NB4 (cell line): ENCODE measurements around the gene ZMPSTE24.
"Not testable (repeated sequence)": the region's sequence is repeated elsewhere in the genome, so short reads cannot be mapped to it uniquely, and the experiment has no call there.

Experiments
- DNase-seq: peaks from one replicate; pipeline ENCODE4 v3.0.0; 2010; ENCODE audit warnings: low read depth
- H3K4me3 ChIP-seq: one replicate; pipeline ENCODE4 v1.5.1; 2011; ENCODE audit warnings: mild to moderate bottlenecking, low read depth, low read length, moderate library complexity
- MYC ChIP-seq: IDR thresholded peaks from 2 replicates; pipeline ENCODE4 v1.6.1; 2011; ENCODE audit warnings: low read depth, low read length
- POLR2A ChIP-seq: IDR thresholded peaks from 2 replicates; pipeline ENCODE4 v1.6.1; 2011; ENCODE audit warnings: mild to moderate bottlenecking; ENCODE audit not compliant: insufficient read length; ENCODE audit errors: extremely low read depth
- TF ChIP-seq, protein P1 (sequence below): IDR thresholded peaks from 2 replicates; pipeline ENCODE4 v1.6.1; 2011; ENCODE audit warnings: low read depth, low read length
- TF ChIP-seq, protein P2 (sequence below): IDR thresholded peaks from one replicate; pipeline ENCODE4 v1.5.1; 2012; ENCODE audit warnings: low read depth, low read length

Gene ZMPSTE24

DNA sequence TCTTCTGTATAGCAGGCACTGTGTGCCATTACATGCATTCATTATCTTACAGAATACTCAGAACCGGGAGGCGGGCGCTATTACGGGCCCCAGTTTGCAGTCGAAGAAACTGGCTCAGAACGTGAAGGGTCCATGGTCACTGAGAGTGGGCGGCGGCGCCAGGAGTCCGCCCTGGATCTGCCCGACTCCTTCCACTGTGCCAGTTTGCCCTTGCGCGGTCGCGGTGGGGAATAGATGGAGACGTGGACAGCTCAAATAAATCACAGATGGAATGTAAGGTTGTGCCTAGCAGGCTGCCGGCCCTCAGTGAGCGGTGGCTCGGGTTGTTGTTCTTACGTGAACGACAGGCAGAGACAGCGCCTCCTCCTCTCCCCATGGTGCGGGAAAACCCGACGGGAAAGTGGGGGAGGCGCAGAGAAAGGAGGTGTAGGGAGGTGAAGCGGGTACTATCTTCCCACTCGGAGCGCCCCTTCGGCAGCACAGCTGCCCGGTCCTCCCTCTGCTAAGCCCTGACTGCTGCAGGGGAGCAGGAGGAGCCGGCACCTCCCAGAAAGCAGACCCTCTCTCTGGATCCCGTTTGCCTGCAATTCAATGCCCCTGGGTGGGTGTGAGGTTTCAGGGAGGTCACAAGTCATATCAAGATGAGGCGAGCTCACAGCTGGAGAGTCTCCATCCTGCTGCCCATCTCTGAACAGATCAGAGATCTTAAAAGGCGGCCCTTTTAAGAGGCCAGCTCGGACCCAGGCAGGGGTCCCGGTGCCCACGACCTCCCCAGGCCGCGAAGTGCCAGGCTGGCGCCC is 58.0 kb downstream of the ZMPSTE24 start:
- DNase-seq: peak; percentile 47
- TF ChIP-seq MYC (no peak), POLR2A (no peak)
- TF ChIP-seq, protein P1, sequence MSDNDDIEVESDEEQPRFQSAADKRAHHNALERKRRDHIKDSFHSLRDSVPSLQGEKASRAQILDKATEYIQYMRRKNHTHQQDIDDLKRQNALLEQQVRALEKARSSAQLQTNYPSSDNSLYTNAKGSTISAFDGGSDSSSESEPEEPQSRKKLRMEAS: no peak
- TF ChIP-seq, protein P2, sequence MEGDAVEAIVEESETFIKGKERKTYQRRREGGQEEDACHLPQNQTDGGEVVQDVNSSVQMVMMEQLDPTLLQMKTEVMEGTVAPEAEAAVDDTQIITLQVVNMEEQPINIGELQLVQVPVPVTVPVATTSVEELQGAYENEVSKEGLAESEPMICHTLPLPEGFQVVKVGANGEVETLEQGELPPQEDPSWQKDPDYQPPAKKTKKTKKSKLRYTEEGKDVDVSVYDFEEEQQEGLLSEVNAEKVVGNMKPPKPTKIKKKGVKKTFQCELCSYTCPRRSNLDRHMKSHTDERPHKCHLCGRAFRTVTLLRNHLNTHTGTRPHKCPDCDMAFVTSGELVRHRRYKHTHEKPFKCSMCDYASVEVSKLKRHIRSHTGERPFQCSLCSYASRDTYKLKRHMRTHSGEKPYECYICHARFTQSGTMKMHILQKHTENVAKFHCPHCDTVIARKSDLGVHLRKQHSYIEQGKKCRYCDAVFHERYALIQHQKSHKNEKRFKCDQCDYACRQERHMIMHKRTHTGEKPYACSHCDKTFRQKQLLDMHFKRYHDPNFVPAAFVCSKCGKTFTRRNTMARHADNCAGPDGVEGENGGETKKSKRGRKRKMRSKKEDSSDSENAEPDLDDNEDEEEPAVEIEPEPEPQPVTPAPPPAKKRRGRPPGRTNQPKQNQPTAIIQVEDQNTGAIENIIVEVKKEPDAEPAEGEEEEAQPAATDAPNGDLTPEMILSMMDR: no peak
- peak overlapping the region; percentile 14 for H3K4me3 ChIP-seq

DNA sequence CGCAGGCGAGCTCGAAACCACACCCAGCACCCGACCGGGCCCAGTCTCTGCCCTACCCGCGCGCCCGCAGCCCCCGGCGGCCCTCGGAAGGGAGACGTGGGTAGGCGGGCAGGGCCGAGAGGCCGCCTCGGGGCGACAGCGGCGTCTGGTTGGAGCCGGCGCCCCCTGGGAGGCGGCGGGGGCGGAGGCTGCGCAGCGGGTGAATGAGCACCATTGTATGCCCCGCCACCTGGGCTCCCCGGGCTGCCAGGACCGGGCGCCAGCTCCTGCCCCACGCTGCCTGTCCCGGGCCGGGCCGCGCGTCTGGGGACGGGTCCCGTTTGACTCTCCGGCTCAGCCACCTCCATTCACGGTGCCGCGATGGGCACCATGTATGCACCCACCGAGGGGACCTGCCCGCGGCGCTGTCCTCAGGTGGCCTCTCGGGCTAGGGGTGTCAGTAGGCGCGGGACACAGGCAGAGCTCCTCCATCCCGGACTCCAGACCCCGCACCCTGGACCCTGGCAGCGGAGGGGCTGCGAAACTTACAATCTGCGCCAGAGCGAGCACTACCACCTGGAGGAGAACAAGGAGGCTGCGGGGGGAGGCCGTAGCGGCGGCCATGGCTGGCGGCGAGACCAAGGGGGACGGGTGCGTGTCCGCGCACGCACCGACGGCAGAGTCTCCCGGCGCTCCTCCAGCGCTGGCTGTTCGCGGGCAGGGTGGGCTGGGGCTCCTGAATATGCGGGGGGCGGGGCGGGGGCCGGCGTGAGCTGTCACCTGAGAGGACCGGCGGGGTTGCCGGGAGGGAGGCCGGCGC is 58.8 kb downstream of the ZMPSTE24 start, which contains the start of gene COL9A2:
TSS of gene COL9A2 (minus strand) at position 692 of the 799 bp plus-strand sequence. CDS start at position 603, 89 bp downstream.
- TF ChIP-seq MYC: 0 out of 2 replicates have a peak, but pooled peaks have one; percentile 13
- TF ChIP-seq, protein P2: no peak
- TF ChIP-seq, protein P1: no peak
- peak; percentile 78 for DNase-seq
- peak within 1 kb of the TSS; percentile 14 for H3K4me3 ChIP-seq

DNA sequence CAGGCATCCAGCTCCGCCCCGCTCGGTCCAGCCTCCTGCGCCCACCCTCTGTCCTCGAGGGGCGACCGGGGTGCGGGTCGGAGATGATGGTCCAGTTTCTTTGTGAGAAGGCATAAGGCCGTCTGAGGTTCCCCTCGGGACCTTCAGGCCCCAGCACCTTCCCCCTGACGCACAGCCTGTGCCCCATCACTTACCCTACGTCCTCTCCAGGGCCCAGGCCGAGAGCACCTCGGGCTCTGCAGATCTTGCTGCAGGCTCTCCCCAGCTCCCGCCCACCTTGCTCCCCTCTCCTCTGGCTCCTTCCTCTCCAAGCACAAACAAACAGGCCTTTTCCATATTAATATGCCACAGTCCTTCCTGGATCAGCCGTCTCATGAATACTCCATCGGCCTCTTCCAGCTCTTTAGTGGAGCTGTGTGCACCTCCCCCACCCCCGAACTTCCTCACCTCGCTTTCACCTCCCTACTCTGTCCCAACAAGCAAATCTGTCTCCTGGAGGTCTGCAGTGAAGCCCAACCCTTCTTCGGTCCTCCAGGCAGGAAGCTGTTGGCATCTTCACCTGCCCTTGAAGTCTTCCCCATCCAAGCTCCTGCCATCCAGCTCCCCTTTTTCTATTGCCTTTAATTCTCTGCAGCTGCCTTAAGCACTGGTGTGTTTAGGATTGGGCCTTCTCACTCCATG is 59.5 kb downstream of the ZMPSTE24 start:
- no peak for DNase-seq
- no peak overlapping the region for H3K4me3 ChIP-seq
- TF ChIP-seq, protein P1: no peak
- no peak for TF ChIP-seq POLR2A
- TF ChIP-seq MYC: no peak
- TF ChIP-seq, protein P2: no peak

DNA sequence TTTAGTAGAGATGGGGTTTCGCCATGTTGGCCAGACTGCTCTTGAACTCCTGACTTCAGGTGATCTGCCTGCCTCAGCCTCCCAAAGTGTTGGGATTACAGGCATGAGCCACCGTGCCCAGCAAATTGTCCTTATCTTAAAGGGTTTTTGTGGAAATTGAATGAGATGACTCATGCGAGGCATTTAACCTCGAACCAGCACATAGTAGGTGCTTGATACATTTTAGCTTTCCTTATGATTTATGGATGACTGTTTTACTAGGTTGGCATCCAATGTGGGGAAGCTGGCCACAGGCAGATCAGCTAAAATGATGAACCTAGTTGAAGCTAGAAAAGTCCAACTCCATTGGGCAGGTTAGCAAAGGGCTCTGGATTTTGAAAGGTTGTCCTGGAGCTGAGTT is 60.4 kb downstream of the ZMPSTE24 start:
- DNase-seq: no peak
- no peak overlapping the region for H3K4me3 ChIP-seq
- TF ChIP-seq POLR2A: no peak
- TF ChIP-seq, protein P2: no peak
- TF ChIP-seq, protein P1: no peak
- no peak for TF ChIP-seq MYC

DNA sequence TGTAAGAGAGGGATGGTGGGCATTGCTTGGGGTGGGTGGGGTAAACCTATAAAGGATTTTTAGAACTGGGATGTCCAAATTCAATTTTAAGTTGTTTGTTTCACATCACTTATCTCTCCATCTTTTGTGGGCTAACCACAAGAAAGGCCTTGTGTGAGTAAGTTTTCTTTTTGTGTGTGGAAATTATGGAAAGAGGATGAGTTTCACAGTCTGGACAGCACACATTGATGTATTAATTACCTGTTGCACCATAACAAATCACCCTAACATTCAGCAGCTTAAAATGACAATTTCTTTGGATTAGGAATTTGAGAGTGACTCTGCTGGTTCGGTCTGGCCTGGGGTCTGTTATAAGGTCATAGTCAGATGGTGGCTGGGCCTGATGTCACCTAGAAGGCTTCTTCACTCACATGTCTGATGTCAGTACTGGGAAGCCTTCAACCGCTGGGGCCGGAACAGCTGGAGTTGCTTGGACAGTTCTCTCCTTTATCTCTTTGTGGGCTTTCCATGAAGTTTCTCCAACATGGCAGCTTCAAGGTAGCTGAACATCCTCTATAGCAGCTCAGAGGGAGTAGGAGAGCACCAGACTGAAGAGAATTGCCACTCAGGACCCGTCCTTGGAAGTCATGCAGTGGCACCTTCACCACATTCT is 61.1 kb downstream of the ZMPSTE24 start:
- no peak for TF ChIP-seq MYC
- no peak for TF ChIP-seq POLR2A
- TF ChIP-seq, protein P2: no peak
- TF ChIP-seq, protein P1: no peak
- H3K4me3 ChIP-seq: no peak overlapping the region
- DNase-seq: peak; percentile 51

DNA sequence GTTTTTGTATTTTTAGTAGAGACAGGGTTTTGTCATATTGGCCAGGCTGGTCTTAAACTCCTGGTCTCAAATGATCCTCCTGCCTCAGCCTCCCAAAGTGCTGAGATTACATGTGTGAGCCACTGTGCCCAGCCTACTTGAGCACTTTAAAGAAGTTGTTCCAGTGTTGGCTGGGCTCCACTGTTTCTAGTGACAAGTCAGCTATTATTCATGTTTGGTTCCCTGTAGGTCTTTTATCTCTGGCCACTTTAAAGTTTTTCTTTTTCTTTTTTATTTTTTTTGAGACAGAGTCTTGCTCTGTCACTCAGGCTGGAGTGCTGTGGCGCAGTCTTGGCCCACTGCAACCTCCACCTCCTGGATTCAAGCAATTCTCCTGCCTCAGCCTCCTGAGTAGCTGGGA is 73.4 kb downstream of the ZMPSTE24 start:
- not testable (repeated sequence) for H3K4me3 ChIP-seq, DNase-seq
